Ovary (tissue), 3 donors: ENCODE data around the gene VAMP5.

Source experiments
- EP300 ChIP-seq: sonication (generic); formaldehyde crosslinking; IDR thresholded peaks from one replicate; pipeline ENCODE4 v1.6.1; 2017; ENCODE audit warnings: antibody characterized with exemption
- POLR2A ChIP-seq: fragments of 450-650 bp; IDR thresholded peaks from one replicate; pipeline ENCODE4 v1.6.1; 2017; ENCODE audit warnings: antibody characterized with exemption, mild to moderate bottlenecking, moderate library complexity
- TF ChIP-seq, protein P1 (sequence below), 3 donors: fragments of 450-650 bp in 2 of 3; fragments of 200-600 bp in 1 of 3; IDR thresholded peaks; one replicate each; pipeline versions ENCODE4 v1.5.1 to v1.8.0; 2016 to 2022; ENCODE audit warnings: antibody characterized with exemption in 3 of 3, mild to moderate bottlenecking in 1 of 3
- donor health status: DM: no; HTN: no; CAD: no.

GRCh38 chr2:85600235-85600575 is 16.0 kb downstream of the VAMP5 start:
- TF ChIP-seq, protein P1, sequence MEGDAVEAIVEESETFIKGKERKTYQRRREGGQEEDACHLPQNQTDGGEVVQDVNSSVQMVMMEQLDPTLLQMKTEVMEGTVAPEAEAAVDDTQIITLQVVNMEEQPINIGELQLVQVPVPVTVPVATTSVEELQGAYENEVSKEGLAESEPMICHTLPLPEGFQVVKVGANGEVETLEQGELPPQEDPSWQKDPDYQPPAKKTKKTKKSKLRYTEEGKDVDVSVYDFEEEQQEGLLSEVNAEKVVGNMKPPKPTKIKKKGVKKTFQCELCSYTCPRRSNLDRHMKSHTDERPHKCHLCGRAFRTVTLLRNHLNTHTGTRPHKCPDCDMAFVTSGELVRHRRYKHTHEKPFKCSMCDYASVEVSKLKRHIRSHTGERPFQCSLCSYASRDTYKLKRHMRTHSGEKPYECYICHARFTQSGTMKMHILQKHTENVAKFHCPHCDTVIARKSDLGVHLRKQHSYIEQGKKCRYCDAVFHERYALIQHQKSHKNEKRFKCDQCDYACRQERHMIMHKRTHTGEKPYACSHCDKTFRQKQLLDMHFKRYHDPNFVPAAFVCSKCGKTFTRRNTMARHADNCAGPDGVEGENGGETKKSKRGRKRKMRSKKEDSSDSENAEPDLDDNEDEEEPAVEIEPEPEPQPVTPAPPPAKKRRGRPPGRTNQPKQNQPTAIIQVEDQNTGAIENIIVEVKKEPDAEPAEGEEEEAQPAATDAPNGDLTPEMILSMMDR (IDR thresholded peaks at IDR 0.05), result no peak
- TF ChIP-seq POLR2A, result no peak
- TF ChIP-seq EP300, result no peak
